Lower leg skin (tissue), 4 donors: Measurements from ENCODE around the gene KRT1. TPM values are rescaled to one million over a fixed set of nuclear protein-coding genes. Genes with fewer than 3 reads are reported as not detected.

Experiments
- DNase-seq, 2 donors: peaks; one replicate each; pipeline ENCODE4 v3.0.0-alpha.2; 2019; ENCODE audit warnings: low spot score in 2 of 2
- H3K4me3 ChIP-seq: fragments of 200-600 bp; sonication (generic); 2 replicates; pipeline ENCODE4 v1.5.1; 2017; ENCODE audit warnings: mild to moderate bottlenecking, low read depth; ENCODE audit not compliant: poor library complexity, severe bottlenecking
- POLR2A ChIP-seq, 2 donors: fragments of 450-650 bp; IDR thresholded peaks; one replicate each; pipeline ENCODE4 v1.6.1; 2016 to 2017; ENCODE audit warnings: antibody characterized with exemption in 2 of 2, mild to moderate bottlenecking in 1 of 2, moderate library complexity in 1 of 2
- WGBS, 2 donors: methylation state at CpG; one replicate each; pipeline ENCODE4 v1.1.5; 2018; 5-methylcytosine and 5-hydroxymethylcytosine counted together
- intact Hi-C: fragments of 100-400 bp; cut with DNase I; formaldehyde crosslinking; loops from one replicate; pipeline ENCODE4 v1.15.0; 2023; ENCODE audit warnings: low total_unique reads
- total RNA-seq, 4 donors: library from RNA; depleted of rRNA; stranded (reverse); fragments of >200 nt; gene quantifications; one replicate each; pipeline ENCODE4 v1.1.0, GENCODE V29; 2016
- TF ChIP-seq, protein P1 (sequence below), 3 donors: fragments of 450-650 bp; IDR thresholded peaks; one replicate each; pipeline ENCODE4 v1.5.1; 2016; ENCODE audit warnings: antibody characterized with exemption in 3 of 3, mild to moderate bottlenecking in 3 of 3, moderate library complexity in 2 of 3

KRT1 gene
- total RNA-seq, 4 donors from 2014 or later, result 5,671 to 8,911 (median 6,268) TPM

DNA sequence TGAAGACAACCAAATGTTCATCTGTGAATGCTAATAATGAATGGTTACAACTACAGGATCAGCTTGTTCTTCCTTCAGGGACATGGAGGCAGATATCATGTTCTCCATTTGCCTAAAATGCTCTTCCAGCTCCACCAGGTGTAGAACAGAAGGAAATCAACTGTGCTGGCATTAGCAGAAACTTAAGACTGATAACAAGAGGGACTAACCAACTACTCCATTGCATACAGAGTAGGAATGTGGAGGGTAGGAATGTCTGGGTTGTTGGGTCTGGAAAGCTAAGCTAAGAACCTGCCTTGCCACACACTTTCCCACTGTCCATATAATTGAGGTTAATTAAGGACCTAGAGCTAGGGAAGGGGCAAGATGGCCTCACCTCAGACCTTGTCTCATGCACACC lies 16.8 kb downstream of the KRT1 start:
- peak in 1 of 2 donors; percentile 23 for DNase-seq
- TF ChIP-seq, protein P1, sequence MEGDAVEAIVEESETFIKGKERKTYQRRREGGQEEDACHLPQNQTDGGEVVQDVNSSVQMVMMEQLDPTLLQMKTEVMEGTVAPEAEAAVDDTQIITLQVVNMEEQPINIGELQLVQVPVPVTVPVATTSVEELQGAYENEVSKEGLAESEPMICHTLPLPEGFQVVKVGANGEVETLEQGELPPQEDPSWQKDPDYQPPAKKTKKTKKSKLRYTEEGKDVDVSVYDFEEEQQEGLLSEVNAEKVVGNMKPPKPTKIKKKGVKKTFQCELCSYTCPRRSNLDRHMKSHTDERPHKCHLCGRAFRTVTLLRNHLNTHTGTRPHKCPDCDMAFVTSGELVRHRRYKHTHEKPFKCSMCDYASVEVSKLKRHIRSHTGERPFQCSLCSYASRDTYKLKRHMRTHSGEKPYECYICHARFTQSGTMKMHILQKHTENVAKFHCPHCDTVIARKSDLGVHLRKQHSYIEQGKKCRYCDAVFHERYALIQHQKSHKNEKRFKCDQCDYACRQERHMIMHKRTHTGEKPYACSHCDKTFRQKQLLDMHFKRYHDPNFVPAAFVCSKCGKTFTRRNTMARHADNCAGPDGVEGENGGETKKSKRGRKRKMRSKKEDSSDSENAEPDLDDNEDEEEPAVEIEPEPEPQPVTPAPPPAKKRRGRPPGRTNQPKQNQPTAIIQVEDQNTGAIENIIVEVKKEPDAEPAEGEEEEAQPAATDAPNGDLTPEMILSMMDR (IDR thresholded peaks at IDR 0.05), result no peak
- TF ChIP-seq POLR2A (IDR thresholded peaks at IDR 0.05), result no peak
- intact Hi-C loops, result loop anchor here (5.0 kb wide), 1 partner anchor 214 kb away; no protein-coding TSS in a partner anchor
- H3K4me3 ChIP-seq, result no peak overlapping the region

DNA sequence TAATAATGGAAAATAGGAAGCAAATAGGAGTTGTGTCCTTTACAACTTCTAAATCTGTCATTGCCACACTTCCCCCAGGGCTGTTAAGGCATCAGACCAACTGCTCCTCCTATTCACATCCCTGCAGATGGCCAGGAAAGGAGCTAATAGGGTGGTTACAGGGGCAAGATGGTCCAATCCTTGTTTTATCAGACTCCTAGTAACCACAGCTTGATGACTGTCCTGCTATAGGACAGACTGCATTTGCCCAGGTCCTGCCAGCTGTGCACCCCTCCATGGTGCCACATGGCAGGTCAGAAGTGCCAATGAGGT lies 17.3 kb downstream of the KRT1 start:
- TF ChIP-seq, protein P1 (IDR thresholded peaks at IDR 0.05), result no peak
- TF ChIP-seq POLR2A (IDR thresholded peaks at IDR 0.05), result no peak
- DNase-seq, result no peak
- H3K4me3 ChIP-seq, result no peak overlapping the region
- intact Hi-C loops, result loop anchor here (5.0 kb wide), 1 partner anchor 214 kb away; no protein-coding TSS in a partner anchor

DNA sequence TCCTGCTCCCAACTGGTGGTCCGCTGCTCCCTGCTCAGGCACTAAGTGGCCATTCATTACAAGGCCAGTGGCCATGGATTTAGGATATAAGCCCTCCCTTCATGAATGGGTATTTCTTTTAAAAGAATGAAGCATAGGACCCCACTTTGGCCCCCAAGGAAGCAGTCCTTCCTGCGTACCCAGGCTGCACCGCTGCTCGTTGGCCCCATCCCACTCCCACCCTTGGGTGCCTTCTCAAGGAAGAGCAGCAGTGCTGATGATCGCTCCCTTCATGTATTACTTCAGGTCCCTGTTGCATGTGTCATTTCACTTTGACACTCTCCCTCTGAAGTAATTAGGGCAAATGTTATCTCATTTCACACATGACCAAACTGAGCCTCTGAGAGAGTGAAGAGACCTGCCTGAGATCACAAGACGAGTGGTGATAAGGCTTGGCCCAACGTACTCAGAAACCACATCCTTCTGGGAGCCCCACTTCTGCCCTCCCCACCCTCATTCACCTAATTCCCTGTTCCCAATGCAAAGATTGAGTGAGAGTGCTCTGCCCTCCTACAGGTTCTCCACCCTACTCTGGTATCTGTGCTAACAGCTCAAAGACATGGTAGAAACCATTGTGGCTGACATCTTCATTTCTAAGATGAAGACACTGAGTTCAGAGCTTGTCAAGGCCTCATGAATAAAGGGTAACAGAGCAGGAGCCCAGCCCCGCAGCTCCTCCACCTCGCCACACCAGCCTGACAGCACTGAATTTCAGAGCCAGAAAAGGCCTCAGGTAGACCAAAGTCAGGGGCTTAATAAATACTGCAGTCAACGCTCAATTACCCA lies 17.9 kb downstream of the KRT1 start:
- no peak overlapping the region for H3K4me3 ChIP-seq
- DNase-seq, result no peak
- TF ChIP-seq, protein P1 (IDR thresholded peaks at IDR 0.05), result no peak
- 69 to 72% methylated on average over 10 of the region's 10 CpGs for WGBS, 2 donors
- intact Hi-C loops, result loop anchor here (5.0 kb wide), 1 partner anchor 215 kb away; no protein-coding TSS in a partner anchor

DNA sequence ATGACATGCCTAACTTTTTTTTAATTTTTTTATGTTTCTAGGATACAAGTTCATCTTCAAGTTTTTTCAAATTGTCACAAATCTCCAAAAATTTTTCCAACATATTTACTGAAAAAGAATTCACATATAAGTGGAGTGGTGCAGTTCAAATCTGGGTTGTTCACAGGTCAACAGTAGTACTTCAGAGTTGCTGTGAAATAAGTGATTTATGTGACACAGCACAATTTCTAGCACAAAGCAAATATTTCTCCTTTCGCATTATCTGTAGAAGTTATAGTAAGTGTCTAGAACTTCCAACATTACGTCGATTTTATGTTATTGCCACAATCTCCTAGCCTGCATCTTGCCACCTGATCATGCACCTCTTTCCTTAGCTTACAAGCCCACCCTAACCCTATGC lies 18.5 kb downstream of the KRT1 start:
- no peak overlapping the region for H3K4me3 ChIP-seq
- WGBS, 2 donors, result 94 to 99% methylated on average over 3 of the region's 3 CpGs
- intact Hi-C loops, result loop anchor here (5.0 kb wide), 1 partner anchor 216 kb away; no protein-coding TSS in a partner anchor
- TF ChIP-seq, protein P1 (IDR thresholded peaks at IDR 0.05), result no peak
- TF ChIP-seq POLR2A (IDR thresholded peaks at IDR 0.05), result no peak
- DNase-seq, result no peak

DNA sequence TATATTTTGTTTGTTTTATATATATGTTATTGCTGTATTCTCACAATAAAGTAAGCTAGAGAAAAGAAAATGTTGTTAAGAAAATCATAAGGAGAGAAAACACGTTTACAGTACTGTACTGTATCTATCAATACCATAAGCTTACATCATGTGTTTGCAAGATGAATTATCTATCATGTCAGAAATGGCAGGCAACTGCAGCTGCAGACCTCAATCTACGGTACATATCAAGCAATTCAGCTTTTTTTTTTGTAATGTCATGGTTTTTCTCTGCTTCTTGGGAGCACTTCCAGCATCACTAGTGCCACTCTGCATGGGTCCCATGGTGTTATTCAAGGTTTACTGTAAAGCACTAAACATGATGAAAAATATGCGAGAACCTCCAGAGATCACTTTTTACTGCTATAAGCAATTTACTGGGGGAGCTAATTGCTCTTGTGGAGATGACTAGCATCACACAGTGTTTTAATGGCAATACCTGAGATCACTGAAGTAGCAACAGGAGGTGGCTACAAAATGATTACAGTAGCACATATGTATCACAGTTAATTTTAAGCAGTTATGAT lies 19.2 kb downstream of the KRT1 start:
- intact Hi-C loops, result loop anchor here (5.0 kb wide), 1 partner anchor 216 kb away; no protein-coding TSS in a partner anchor

More for the DNA sequence above, 19.2 kb downstream of the KRT1 start:
- DNase-seq, result no peak
- H3K4me3 ChIP-seq, result no peak overlapping the region
- TF ChIP-seq POLR2A (IDR thresholded peaks at IDR 0.05), result no peak
- TF ChIP-seq, protein P1 (IDR thresholded peaks at IDR 0.05), result no peak
- WGBS, 2 donors, result 67 to 68% methylated on average over 3 of the region's 3 CpGs
